ENCODE data around the gene BEST2.

BEST2 gene

DNA sequence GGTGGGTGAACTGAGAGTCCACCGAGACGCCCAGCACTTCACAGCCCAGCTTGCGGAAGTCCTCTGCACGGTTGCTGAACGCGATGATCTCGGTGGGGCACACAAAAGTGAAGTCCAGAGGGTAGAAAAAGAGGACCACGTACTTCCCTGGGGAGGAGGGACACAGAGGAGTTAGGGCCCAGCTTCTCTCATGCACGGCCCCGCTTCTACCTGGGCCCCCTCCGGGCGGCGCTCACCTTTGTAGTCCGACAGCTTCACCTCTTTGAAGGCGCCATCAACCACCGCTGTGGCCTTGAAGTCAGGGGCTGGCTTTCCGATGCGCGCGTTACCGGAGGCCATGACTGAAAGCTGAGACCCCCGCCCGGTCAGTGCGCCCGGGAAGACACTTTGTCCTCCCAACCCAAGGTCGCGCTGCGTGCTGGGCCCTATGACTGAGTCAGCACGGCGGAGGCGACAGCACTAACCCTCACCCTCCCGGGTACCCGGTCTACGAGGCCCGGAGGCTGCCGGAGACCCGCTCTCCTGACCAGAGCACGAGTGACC lies 49.4 kb downstream of the BEST2 start:
- peak; percentile 23 for ATAC-seq
- TF ChIP-seq BACH2 (CRISPR knock-in tag; IDR thresholded peaks at IDR 0.05; ENCODE audit: borderline replicate concordance), result no peak
- TF ChIP-seq, protein P1, sequence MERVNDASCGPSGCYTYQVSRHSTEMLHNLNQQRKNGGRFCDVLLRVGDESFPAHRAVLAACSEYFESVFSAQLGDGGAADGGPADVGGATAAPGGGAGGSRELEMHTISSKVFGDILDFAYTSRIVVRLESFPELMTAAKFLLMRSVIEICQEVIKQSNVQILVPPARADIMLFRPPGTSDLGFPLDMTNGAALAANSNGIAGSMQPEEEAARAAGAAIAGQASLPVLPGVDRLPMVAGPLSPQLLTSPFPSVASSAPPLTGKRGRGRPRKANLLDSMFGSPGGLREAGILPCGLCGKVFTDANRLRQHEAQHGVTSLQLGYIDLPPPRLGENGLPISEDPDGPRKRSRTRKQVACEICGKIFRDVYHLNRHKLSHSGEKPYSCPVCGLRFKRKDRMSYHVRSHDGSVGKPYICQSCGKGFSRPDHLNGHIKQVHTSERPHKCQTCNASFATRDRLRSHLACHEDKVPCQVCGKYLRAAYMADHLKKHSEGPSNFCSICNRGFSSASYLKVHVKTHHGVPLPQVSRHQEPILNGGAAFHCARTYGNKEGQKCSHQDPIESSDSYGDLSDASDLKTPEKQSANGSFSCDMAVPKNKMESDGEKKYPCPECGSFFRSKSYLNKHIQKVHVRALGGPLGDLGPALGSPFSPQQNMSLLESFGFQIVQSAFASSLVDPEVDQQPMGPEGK (CRISPR knock-in tag; IDR thresholded peaks at IDR 0.05; ENCODE audit: borderline replicate concordance), result no peak
- TF ChIP-seq TOX (CRISPR knock-in tag; IDR thresholded peaks at IDR 0.05; ENCODE audit: borderline replicate concordance), result no peak
- TF ChIP-seq OSR1 (CRISPR knock-in tag; IDR thresholded peaks at IDR 0.05), result no peak
- TF ChIP-seq GLIS3 (CRISPR knock-in tag; IDR thresholded peaks at IDR 0.05), result no peak
- TF ChIP-seq, protein P2, sequence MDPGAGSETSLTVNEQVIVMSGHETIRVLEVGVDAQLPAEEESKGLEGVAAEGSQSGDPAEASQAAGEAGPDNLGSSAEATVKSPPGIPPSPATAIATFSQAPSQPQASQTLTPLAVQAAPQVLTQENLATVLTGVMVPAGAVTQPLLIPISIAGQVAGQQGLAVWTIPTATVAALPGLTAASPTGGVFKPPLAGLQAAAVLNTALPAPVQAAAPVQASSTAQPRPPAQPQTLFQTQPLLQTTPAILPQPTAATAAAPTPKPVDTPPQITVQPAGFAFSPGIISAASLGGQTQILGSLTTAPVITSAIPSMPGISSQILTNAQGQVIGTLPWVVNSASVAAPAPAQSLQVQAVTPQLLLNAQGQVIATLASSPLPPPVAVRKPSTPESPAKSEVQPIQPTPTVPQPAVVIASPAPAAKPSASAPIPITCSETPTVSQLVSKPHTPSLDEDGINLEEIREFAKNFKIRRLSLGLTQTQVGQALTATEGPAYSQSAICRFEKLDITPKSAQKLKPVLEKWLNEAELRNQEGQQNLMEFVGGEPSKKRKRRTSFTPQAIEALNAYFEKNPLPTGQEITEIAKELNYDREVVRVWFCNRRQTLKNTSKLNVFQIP (CRISPR knock-in tag; IDR thresholded peaks at IDR 0.05; ENCODE audit: borderline replicate concordance, low read depth), result no peak
- TF ChIP-seq, protein P3, sequence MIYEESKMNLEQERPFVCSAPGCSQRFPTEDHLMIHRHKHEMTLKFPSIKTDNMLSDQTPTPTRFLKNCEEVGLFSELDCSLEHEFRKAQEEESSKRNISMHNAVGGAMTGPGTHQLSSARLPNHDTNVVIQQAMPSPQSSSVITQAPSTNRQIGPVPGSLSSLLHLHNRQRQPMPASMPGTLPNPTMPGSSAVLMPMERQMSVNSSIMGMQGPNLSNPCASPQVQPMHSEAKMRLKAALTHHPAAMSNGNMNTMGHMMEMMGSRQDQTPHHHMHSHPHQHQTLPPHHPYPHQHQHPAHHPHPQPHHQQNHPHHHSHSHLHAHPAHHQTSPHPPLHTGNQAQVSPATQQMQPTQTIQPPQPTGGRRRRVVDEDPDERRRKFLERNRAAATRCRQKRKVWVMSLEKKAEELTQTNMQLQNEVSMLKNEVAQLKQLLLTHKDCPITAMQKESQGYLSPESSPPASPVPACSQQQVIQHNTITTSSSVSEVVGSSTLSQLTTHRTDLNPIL (CRISPR knock-in tag; IDR thresholded peaks at IDR 0.05; ENCODE audit: low read depth), result no peak
- no peak for TF ChIP-seq ZFP3 (CRISPR knock-in tag; IDR thresholded peaks at IDR 0.05)
- no peak for TF ChIP-seq ARNTL (CRISPR knock-in tag; IDR thresholded peaks at IDR 0.05; ENCODE audit: borderline replicate concordance, low read depth)
- TF ChIP-seq ZFP30 (CRISPR knock-in tag; IDR thresholded peaks at IDR 0.05), result no peak
- TF ChIP-seq, protein P4, sequence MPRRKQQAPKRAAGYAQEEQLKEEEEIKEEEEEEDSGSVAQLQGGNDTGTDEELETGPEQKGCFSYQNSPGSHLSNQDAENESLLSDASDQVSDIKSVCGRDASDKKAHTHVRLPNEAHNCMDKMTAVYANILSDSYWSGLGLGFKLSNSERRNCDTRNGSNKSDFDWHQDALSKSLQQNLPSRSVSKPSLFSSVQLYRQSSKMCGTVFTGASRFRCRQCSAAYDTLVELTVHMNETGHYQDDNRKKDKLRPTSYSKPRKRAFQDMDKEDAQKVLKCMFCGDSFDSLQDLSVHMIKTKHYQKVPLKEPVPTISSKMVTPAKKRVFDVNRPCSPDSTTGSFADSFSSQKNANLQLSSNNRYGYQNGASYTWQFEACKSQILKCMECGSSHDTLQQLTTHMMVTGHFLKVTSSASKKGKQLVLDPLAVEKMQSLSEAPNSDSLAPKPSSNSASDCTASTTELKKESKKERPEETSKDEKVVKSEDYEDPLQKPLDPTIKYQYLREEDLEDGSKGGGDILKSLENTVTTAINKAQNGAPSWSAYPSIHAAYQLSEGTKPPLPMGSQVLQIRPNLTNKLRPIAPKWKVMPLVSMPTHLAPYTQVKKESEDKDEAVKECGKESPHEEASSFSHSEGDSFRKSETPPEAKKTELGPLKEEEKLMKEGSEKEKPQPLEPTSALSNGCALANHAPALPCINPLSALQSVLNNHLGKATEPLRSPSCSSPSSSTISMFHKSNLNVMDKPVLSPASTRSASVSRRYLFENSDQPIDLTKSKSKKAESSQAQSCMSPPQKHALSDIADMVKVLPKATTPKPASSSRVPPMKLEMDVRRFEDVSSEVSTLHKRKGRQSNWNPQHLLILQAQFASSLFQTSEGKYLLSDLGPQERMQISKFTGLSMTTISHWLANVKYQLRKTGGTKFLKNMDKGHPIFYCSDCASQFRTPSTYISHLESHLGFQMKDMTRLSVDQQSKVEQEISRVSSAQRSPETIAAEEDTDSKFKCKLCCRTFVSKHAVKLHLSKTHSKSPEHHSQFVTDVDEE (CRISPR knock-in tag; IDR thresholded peaks at IDR 0.05), result no peak
- TF ChIP-seq TCF4 (CRISPR knock-in tag; IDR thresholded peaks at IDR 0.05; ENCODE audit: borderline replicate concordance), result no peak
- TF ChIP-seq ZC3H10 (CRISPR knock-in tag; IDR thresholded peaks at IDR 0.05), result no peak
- TF ChIP-seq ESRRG (CRISPR knock-in tag; IDR thresholded peaks at IDR 0.05), result no peak
- no peak for TF ChIP-seq ZNF565 (CRISPR knock-in tag; conservative IDR thresholded peaks at IDR 0.05; ENCODE audit: low read depth)
- TF ChIP-seq ZNF70 (CRISPR knock-in tag; IDR thresholded peaks at IDR 0.05), result no peak
- TF ChIP-seq CSDC2 (CRISPR knock-in tag; IDR thresholded peaks at IDR 0.05), result no peak
- TF ChIP-seq ZNF8 (CRISPR knock-in tag; IDR thresholded peaks at IDR 0.05), result no peak
- TF ChIP-seq, protein P5, sequence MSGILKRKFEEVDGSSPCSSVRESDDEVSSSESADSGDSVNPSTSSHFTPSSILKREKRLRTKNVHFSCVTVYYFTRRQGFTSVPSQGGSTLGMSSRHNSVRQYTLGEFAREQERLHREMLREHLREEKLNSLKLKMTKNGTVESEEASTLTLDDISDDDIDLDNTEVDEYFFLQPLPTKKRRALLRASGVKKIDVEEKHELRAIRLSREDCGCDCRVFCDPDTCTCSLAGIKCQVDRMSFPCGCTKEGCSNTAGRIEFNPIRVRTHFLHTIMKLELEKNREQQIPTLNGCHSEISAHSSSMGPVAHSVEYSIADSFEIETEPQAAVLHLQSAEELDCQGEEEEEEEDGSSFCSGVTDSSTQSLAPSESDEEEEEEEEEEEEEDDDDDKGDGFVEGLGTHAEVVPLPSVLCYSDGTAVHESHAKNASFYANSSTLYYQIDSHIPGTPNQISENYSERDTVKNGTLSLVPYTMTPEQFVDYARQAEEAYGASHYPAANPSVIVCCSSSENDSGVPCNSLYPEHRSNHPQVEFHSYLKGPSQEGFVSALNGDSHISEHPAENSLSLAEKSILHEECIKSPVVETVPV (CRISPR knock-in tag; IDR thresholded peaks at IDR 0.05), result no peak

DNA sequence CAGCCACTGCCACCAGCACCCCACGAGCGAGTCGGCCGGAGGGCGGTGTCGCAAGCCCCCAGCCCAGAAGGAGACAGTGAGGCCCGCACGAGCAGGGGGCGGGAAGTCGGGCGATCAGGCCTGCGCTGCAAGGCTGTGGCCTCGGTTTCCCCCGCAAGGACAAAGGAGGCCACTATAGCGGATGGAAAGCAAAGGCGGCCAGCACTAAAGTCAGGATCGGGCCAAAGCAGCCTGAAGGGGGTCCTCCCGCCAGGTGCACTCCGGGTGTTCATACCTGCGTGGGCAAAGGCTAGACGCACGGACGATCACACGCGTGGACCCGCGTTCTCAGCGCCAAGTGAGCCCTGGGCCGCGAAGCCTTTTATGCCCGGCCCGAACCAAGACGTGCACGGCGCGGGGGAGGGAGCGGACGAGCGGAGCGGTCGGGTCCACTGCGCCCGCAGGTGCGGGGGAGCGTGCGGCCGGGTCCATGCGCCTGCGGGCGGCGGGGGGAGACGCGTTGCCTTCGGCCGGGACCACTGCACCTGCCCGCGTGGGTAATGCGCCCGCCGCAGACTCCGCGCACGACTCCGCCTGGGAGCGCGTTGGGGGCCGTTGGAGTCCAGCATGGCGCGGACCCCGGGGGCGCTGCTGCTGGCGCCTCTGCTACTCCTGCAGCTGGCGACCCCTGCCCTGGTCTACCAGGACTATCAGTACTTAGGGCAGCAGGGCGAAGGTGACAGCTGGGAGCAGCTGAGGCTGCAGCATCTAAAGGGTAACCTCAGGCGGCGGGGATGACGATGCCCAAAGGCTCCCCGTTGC lies 50.1 kb downstream of the BEST2 start, which contains the start of the genes PRDX2 and THSD8:
TSS of gene PRDX2 (minus strand) at position 335 of the 801 bp plus-strand sequence. CDS start 539 bp downstream, outside the sequence.
TSS of gene THSD8 (plus strand) at position 604 of the 801 bp plus-strand sequence. CDS start at position 607, 3 bp downstream.
- TF ChIP-seq, protein P5 (CRISPR knock-in tag; IDR thresholded peaks at IDR 0.05), result no peak
- TF ChIP-seq ISL1 (CRISPR knock-in tag; IDR thresholded peaks at IDR 0.05) (no peak), ESRRG (CRISPR knock-in tag; IDR thresholded peaks at IDR 0.05) (no peak), CSDC2 (CRISPR knock-in tag; IDR thresholded peaks at IDR 0.05) (no peak), ARNTL (CRISPR knock-in tag; IDR thresholded peaks at IDR 0.05; ENCODE audit: borderline replicate concordance, low read depth) (no peak), TOX (CRISPR knock-in tag; IDR thresholded peaks at IDR 0.05; ENCODE audit: borderline replicate concordance) (no peak)
- TF ChIP-seq, protein P3 (CRISPR knock-in tag; IDR thresholded peaks at IDR 0.05; ENCODE audit: low read depth), result no peak
- peak; percentile 78 for ATAC-seq
